ENCODE results near the gene THAP7. TPM values are rescaled to one million over a fixed set of nuclear protein-coding genes. Genes with fewer than 3 reads are reported as not detected.

THAP7 gene
- total RNA-seq, 1 experiment from 2014 or later: 29.1 TPM

- TF ChIP-seq CTCF (IDR thresholded peaks at IDR 0.05; ENCODE audit: insufficient read depth in 1 of 2, low read depth in 1 of 2, low read length in 1 of 2, severe bottlenecking in 1 of 2, unreplicated experiment in 1 of 2): no peak
- Mint-ChIP-seq H3K27ac (ENCODE audit: unreplicated experiment) (peak overlapping the region; percentile 71), H3K9me3 (ENCODE audit: unreplicated experiment) (peaks cover 8% of the 10 kb centered on the region), H3K36me3 (ENCODE audit: insufficient read depth, unreplicated experiment) (peaks cover 8% of the 10 kb centered on the region), H3K4me1 (ENCODE audit: low read depth, unreplicated experiment) (no peaks in the 10 kb centered on the region), H3K4me3 (ENCODE audit: unreplicated experiment) (peak overlapping the region; percentile 85), H3K27me3 (ENCODE audit: insufficient read depth, unreplicated experiment) (no peaks in the 10 kb centered on the region)
- Histone ChIP-seq H3K36me3 (ENCODE audit: control insufficient read depth, insufficient read depth, low read length) (no peaks in the 10 kb centered on the region), H3K27me3 (replicated peaks; ENCODE audit: control insufficient read depth, insufficient read depth, low read length) (no peaks in the 10 kb centered on the region), H3K4me1 (peaks cover 14% of the 10 kb centered on the region; the same call in 1 of the 2 replicates), H3K4me3 (ENCODE audit: low read depth, low read length) (peak overlapping the region; percentile 95), H3K9me3 (0 out of 2 replicates have a peak, but pooled peaks cover 3% of the 10 kb centered on the region)
- TSS peak; percentile 90 for BruUV-seq (replicated peaks)
- intact Hi-C loops (cut with micrococcal nuclease; ENCODE audit: unreplicated experiment): no loop called here
- ChIA-PET POLR2A (interaction anchor here (1.8 kb wide), 1 partner anchor 21 kb away, joined by 19 read pairs; the partner anchor contains the start of gene THAP7), CTCF (interaction anchor here (1.1 to 1.6 kb wide), 2 partner anchors 11 to 14 kb away, joined by 3 to 7 read pairs; partner anchors contain the start of gene AIFM3)
- no peak for DNase-seq
These were observed 20.8 kb downstream of the THAP7 start for GRCh38 chr22:20980938-20981722.

GRCh38 chr22:20980523-20980922 is 21.4 kb downstream of the THAP7 start:
- no peaks in the 10 kb centered on the region for H3K36me3 ChIP-seq (ENCODE audit: control insufficient read depth, insufficient read depth, low read length)
- no peaks in the 10 kb centered on the region for H3K27me3 ChIP-seq (replicated peaks; ENCODE audit: control insufficient read depth, insufficient read depth, low read length)
- Mint-ChIP-seq H3K27ac (ENCODE audit: unreplicated experiment) (no peak overlapping the region), H3K9me3 (ENCODE audit: unreplicated experiment) (peaks cover 8% of the 10 kb centered on the region), H3K4me1 (ENCODE audit: low read depth, unreplicated experiment) (no peaks in the 10 kb centered on the region), H3K36me3 (ENCODE audit: insufficient read depth, unreplicated experiment) (peaks cover 8% of the 10 kb centered on the region), H3K4me3 (ENCODE audit: unreplicated experiment) (no peak overlapping the region), H3K27me3 (ENCODE audit: insufficient read depth, unreplicated experiment) (no peaks in the 10 kb centered on the region)
- no peak for TF ChIP-seq CTCF (IDR thresholded peaks at IDR 0.05; ENCODE audit: insufficient read depth in 1 of 2, low read depth in 1 of 2, low read length in 1 of 2, severe bottlenecking in 1 of 2, unreplicated experiment in 1 of 2)
- H3K4me1 ChIP-seq: peaks cover 14% of the 10 kb centered on the region; the same call in 1 of the 2 replicates
- intact Hi-C loops (cut with micrococcal nuclease; ENCODE audit: unreplicated experiment): no loop called here
- ChIA-PET CTCF (interaction anchor here (1.6 kb wide), 1 partner anchor 13 kb away, joined by 3 read pairs; the partner anchor contains the start of gene AIFM3), POLR2A (no interaction called here)
- no peak for DNase-seq
- BruUV-seq (replicated peaks): no TSS peak
- H3K9me3 ChIP-seq: 0 out of 2 replicates have a peak, but pooled peaks cover 3% of the 10 kb centered on the region
- H3K4me3 ChIP-seq (ENCODE audit: low read depth, low read length): no peak overlapping the region

- H3K9me3 Mint-ChIP-seq (ENCODE audit: unreplicated experiment): peaks cover 8% of the 10 kb centered on the region
- POLR2A ChIA-PET: no interaction called here
- peaks cover 8% of the 10 kb centered on the region for H3K36me3 Mint-ChIP-seq (ENCODE audit: insufficient read depth, unreplicated experiment)
- TF ChIP-seq CTCF (IDR thresholded peaks at IDR 0.05; ENCODE audit: insufficient read depth in 1 of 2, low read depth in 1 of 2, low read length in 1 of 2, severe bottlenecking in 1 of 2, unreplicated experiment in 1 of 2): no peak
- H3K4me3 ChIP-seq (ENCODE audit: low read depth, low read length): no peak overlapping the region
- H3K4me1 Mint-ChIP-seq (ENCODE audit: low read depth, unreplicated experiment): no peaks in the 10 kb centered on the region
- DNase-seq: no peak
- intact Hi-C loops (cut with micrococcal nuclease; ENCODE audit: unreplicated experiment): no loop called here
- no peaks in the 10 kb centered on the region for H3K27me3 ChIP-seq (replicated peaks; ENCODE audit: control insufficient read depth, insufficient read depth, low read length)
- peaks cover 14% of the 10 kb centered on the region; the same call in 1 of the 2 replicates for H3K4me1 ChIP-seq
- no peak overlapping the region for H3K4me3 Mint-ChIP-seq (ENCODE audit: unreplicated experiment)
- no peaks in the 10 kb centered on the region for H3K27me3 Mint-ChIP-seq (ENCODE audit: insufficient read depth, unreplicated experiment)
- H3K27ac Mint-ChIP-seq (ENCODE audit: unreplicated experiment): no peak overlapping the region
- H3K9me3 ChIP-seq: 0 out of 2 replicates have a peak, but pooled peaks cover 3% of the 10 kb centered on the region
- no peaks in the 10 kb centered on the region for H3K36me3 ChIP-seq (ENCODE audit: control insufficient read depth, insufficient read depth, low read length)
- CTCF ChIA-PET: no interaction called here
- no TSS peak for BruUV-seq (replicated peaks)
These were observed 21.9 kb downstream of the THAP7 start for GRCh38 chr22:20979940-20980453.

Data from Caco-2 (cell line).